Activated naive CD8-positive, alpha-beta T cell treated with anti-CD3 and anti-CD28 coated beads, Interleukin-2, amount 50 U/mL, for 24 hours (primary cell): ENCODE results near the gene CAMLG.
"Not testable (repeated sequence)": the region's sequence is repeated elsewhere in the genome, so short reads cannot be mapped to it uniquely, and the experiment has no call there.

ENCODE experiments used
- ATAC-seq: fragments of 150-1000 bp; cut with Tn5 transposase; one replicate; pipeline ENCODE4 v1.10.0; 2021
- DNase-seq: peaks from one replicate; pipeline ENCODE4 v3.0.0; 2021
- H3K27ac Mint-ChIP-seq: one replicate; pipeline ENCODE4 v1.8.0; 2021; ENCODE audit warnings: mild to moderate bottlenecking, mixed read lengths
- H3K27me3 Mint-ChIP-seq: one replicate; pipeline ENCODE4 v1.8.0; 2021; ENCODE audit warnings: mixed read lengths
- H3K36me3 Mint-ChIP-seq: one replicate; pipeline ENCODE4 v1.8.0; 2021; ENCODE audit warnings: low read depth, mixed read lengths
- H3K4me1 Mint-ChIP-seq: one replicate; pipeline ENCODE4 v1.8.0; 2021; ENCODE audit warnings: mixed read lengths
- H3K4me3 Mint-ChIP-seq: one replicate; pipeline ENCODE4 v1.8.0; 2021; ENCODE audit warnings: mild to moderate bottlenecking, moderate library complexity, mixed read lengths
- H3K9me3 Mint-ChIP-seq: one replicate; pipeline ENCODE4 v1.8.0; 2021; ENCODE audit warnings: mixed read lengths

Gene CAMLG

GRCh38 chr5:134738133-134738962, at the start of gene CAMLG:
Gene CAMLG (plus strand): TSS chr5:134738548. CDS start chr5:134738621, 73 bp downstream.
- H3K27ac Mint-ChIP-seq = peak within 1 kb of the TSS; percentile 93
- no peaks in the 10 kb centered on the region for H3K9me3 Mint-ChIP-seq
- peak; percentile 98 for ATAC-seq
- H3K4me3 Mint-ChIP-seq = peak within 1 kb of the TSS; percentile 94
- peaks cover 27% of the 10 kb centered on the region for H3K4me1 Mint-ChIP-seq
- peaks cover 3% of the 10 kb centered on the region for H3K36me3 Mint-ChIP-seq
- no peaks in the 10 kb centered on the region for H3K27me3 Mint-ChIP-seq
- DNase-seq = peak; percentile 96

- not testable (repeated sequence) for H3K9me3 Mint-ChIP-seq, DNase-seq, H3K4me3 Mint-ChIP-seq, H3K27me3 Mint-ChIP-seq, H3K4me1 Mint-ChIP-seq, H3K27ac Mint-ChIP-seq, ATAC-seq
- H3K36me3 Mint-ChIP-seq = peaks cover 42% of the 10 kb centered on the region
These were observed 48.2 kb upstream of the CAMLG start for GRCh38 chr5:134690144-134690543.

GRCh38 chr5:134692722-134693121, 45.6 kb upstream of the CAMLG start:
- DNase-seq = no peak
- H3K9me3 Mint-ChIP-seq = no peaks in the 10 kb centered on the region
- H3K27me3 Mint-ChIP-seq = no peaks in the 10 kb centered on the region
- H3K4me3 Mint-ChIP-seq = no peak overlapping the region
- no peaks in the 10 kb centered on the region for H3K4me1 Mint-ChIP-seq
- H3K27ac Mint-ChIP-seq = no peak overlapping the region
- no peak for ATAC-seq
- H3K36me3 Mint-ChIP-seq = peaks cover 38% of the 10 kb centered on the region

GRCh38 chr5:134708301-134708700, 30.0 kb upstream of the CAMLG start:
- Mint-ChIP-seq H3K4me1 (no peaks in the 10 kb centered on the region), H3K9me3 (no peaks in the 10 kb centered on the region), H3K27ac (no peak overlapping the region), H3K27me3 (no peaks in the 10 kb centered on the region), H3K4me3 (no peak overlapping the region), H3K36me3 (peaks cover 41% of the 10 kb centered on the region)
- DNase-seq (no peak), ATAC-seq (no peak)

- no peaks in the 10 kb centered on the region for H3K4me1 Mint-ChIP-seq
- ATAC-seq (no peak), DNase-seq (no peak)
- H3K27me3 Mint-ChIP-seq = no peaks in the 10 kb centered on the region
- H3K27ac Mint-ChIP-seq = no peak overlapping the region
- peaks cover 37% of the 10 kb centered on the region for H3K36me3 Mint-ChIP-seq
- H3K9me3 Mint-ChIP-seq = no peaks in the 10 kb centered on the region
- H3K4me3 Mint-ChIP-seq = no peak overlapping the region
These were observed 24.2 kb upstream of the CAMLG start for GRCh38 chr5:134714120-134714519.

GRCh38 chr5:134714541-134714940, 23.8 kb upstream of the CAMLG start:
- Mint-ChIP-seq H3K27me3 (no peaks in the 10 kb centered on the region), H3K4me3 (no peak overlapping the region), H3K9me3 (no peaks in the 10 kb centered on the region), H3K36me3 (peaks cover 36% of the 10 kb centered on the region), H3K27ac (no peak overlapping the region), H3K4me1 (no peaks in the 10 kb centered on the region)
- no peak for ATAC-seq
- no peak for DNase-seq

GRCh38 chr5:134715466-134715865, 22.9 kb upstream of the CAMLG start:
- peaks cover 33% of the 10 kb centered on the region for H3K36me3 Mint-ChIP-seq
- ATAC-seq, DNase-seq, H3K27ac Mint-ChIP-seq, H3K27me3 Mint-ChIP-seq, H3K9me3 Mint-ChIP-seq, H3K4me1 Mint-ChIP-seq, H3K4me3 Mint-ChIP-seq: not testable (repeated sequence)

- H3K36me3 Mint-ChIP-seq = peaks cover 11% of the 10 kb centered on the region
- H3K27ac Mint-ChIP-seq = no peak overlapping the region
- H3K9me3 Mint-ChIP-seq = no peaks in the 10 kb centered on the region
These were observed 13.5 kb upstream of the CAMLG start for GRCh38 chr5:134724872-134725271.

GRCh38 chr5:134732819-134733218, 5.5 kb upstream of the CAMLG start:
- H3K4me1 Mint-ChIP-seq = peaks cover 6% of the 10 kb centered on the region
- H3K4me3 Mint-ChIP-seq = no peak overlapping the region
- H3K27ac Mint-ChIP-seq = no peak overlapping the region
- H3K27me3 Mint-ChIP-seq = no peaks in the 10 kb centered on the region
- no peak for ATAC-seq
- no peaks in the 10 kb centered on the region for H3K9me3 Mint-ChIP-seq
- no peaks in the 10 kb centered on the region for H3K36me3 Mint-ChIP-seq
- no peak for DNase-seq

More at GRCh38 chr5:134724872-134725271, 13.5 kb upstream of the CAMLG start:
- H3K4me1 Mint-ChIP-seq = no peaks in the 10 kb centered on the region
- no peak for ATAC-seq
- H3K4me3 Mint-ChIP-seq = no peak overlapping the region
- H3K27me3 Mint-ChIP-seq = no peaks in the 10 kb centered on the region
- no peak for DNase-seq

- H3K9me3 Mint-ChIP-seq = no peaks in the 10 kb centered on the region
- no peak overlapping the region for H3K27ac Mint-ChIP-seq
These were observed 3.1 kb upstream of the CAMLG start for GRCh38 chr5:134735243-134735642.

GRCh38 chr5:134736173-134736812, 2.1 kb upstream of the CAMLG start:
- H3K27ac Mint-ChIP-seq = no peak overlapping the region
- H3K4me1 Mint-ChIP-seq = peaks cover 21% of the 10 kb centered on the region

More at GRCh38 chr5:134735243-134735642, 3.1 kb upstream of the CAMLG start:
- Mint-ChIP-seq H3K4me1 (peaks cover 17% of the 10 kb centered on the region), H3K4me3 (no peak overlapping the region), H3K27me3 (no peaks in the 10 kb centered on the region), H3K36me3 (no peaks in the 10 kb centered on the region)
- DNase-seq = no peak
- no peak for ATAC-seq

GRCh38 chr5:134738963-134739661, 764 bp downstream of the CAMLG start:
- peaks cover 3% of the 10 kb centered on the region for H3K36me3 Mint-ChIP-seq
- H3K9me3 Mint-ChIP-seq = no peaks in the 10 kb centered on the region
- H3K4me1 Mint-ChIP-seq = peaks cover 27% of the 10 kb centered on the region
- no peaks in the 10 kb centered on the region for H3K27me3 Mint-ChIP-seq
- peak overlapping the region; percentile 93 for H3K27ac Mint-ChIP-seq
- peak overlapping the region; percentile 94 for H3K4me3 Mint-ChIP-seq
- ATAC-seq (peak; percentile 29), DNase-seq (peak; percentile 23)

More at GRCh38 chr5:134736173-134736812, 2.1 kb upstream of the CAMLG start:
- Mint-ChIP-seq H3K9me3 (no peaks in the 10 kb centered on the region), H3K36me3 (peaks cover 3% of the 10 kb centered on the region), H3K4me3 (no peak overlapping the region), H3K27me3 (no peaks in the 10 kb centered on the region)
- ATAC-seq (no peak), DNase-seq (no peak)

- Mint-ChIP-seq H3K27me3 (no peaks in the 10 kb centered on the region), H3K27ac (no peak overlapping the region), H3K4me1 (peaks cover 27% of the 10 kb centered on the region), H3K4me3 (no peak overlapping the region), H3K9me3 (no peaks in the 10 kb centered on the region), H3K36me3 (peaks cover 6% of the 10 kb centered on the region)
- ATAC-seq = no peak
- DNase-seq = no peak
These were observed 2.7 kb downstream of the CAMLG start for GRCh38 chr5:134741052-134741451.

GRCh38 chr5:134742134-134742533, 3.8 kb downstream of the CAMLG start:
- peaks cover 27% of the 10 kb centered on the region for H3K4me1 Mint-ChIP-seq
- H3K9me3 Mint-ChIP-seq = no peaks in the 10 kb centered on the region
- no peaks in the 10 kb centered on the region for H3K27me3 Mint-ChIP-seq
- no peak overlapping the region for H3K27ac Mint-ChIP-seq
- DNase-seq = no peak
- no peak for ATAC-seq
- H3K36me3 Mint-ChIP-seq = peaks cover 6% of the 10 kb centered on the region
- no peak overlapping the region for H3K4me3 Mint-ChIP-seq
